EH (cell line): ENCODE data around the gene CNTFR.
A peak's percentile ranks its signal among the peaks of the same experiment; 100 is the strongest.

ENCODE experiments used
- DNase-seq: peaks from one replicate; pipeline ENCODE4 v3.0.0-alpha.2; 2015; ENCODE audit warnings: low read depth

CNTFR gene

DNA sequence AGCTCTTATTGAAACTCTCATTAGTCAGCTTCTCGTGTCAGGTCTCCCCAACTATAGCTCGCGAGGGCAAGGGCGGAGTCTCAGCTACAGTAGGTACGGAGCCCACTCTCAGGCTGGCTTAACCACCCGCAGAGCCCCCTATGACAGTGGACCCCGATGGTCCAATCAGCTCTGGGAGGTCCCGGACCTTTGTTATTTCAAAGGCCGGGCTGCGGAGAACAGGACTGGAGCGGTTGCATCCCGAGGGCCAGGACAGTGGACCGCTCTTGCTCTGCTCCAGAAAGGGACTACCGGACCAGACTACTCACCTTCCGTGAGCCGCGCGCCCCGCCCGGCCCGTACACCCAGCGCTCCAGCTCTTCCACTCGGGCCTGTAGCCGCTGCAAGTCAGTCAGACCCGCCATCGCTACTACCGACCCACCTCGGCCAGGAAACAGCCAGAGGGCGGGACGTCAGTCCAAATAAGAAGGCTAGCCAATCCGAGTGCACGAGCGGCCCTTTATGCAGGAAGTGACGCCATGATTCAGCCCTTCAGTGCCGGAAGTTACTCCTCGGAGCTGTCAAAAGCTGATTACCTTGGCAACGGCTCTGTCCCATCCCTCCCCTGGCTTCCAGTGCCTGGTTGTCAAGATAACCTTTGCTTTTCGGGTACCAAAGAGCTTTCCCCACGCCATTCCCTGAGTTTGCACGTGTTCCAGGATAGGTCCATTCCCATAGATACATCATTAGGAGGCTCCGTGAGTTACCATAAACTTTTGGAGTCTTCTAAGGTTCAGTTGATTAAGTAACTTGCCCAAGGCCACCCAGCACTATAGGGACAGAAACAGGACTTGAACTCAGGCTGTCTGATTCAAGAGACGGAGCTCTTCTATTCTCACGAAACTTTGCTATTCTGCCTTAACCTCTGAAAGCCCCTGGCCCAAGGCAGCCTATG, 30.8 kb upstream of the CNTFR start, which contains the start of gene DCTN3:
Gene DCTN3, minus strand, starts transcription at position 435 of the 934 bp plus-strand sequence. Its CDS starts 31 bp downstream, at position 404.
- peak; percentile 96 for DNase-seq

DNA sequence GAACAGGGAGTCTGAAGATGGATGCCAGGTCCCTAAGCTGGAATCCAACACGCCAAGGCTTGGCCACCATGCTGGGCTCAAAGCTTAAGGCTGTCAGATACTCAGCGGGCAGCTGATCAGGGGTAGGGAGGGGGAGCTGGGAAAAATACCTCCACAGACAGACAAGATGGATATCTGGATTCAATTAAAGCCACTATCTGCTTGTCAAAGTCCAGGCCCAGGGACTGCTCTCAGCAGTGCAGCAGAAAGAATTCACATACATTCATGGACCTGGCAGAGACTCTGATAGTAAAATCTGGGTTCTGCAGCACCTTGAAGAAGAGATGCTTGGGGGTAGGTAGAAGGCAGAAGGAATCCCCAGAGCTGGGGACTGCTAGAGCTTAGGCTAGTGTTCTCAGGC, 25.6 kb upstream of the CNTFR start:
- no peak for DNase-seq

DNA sequence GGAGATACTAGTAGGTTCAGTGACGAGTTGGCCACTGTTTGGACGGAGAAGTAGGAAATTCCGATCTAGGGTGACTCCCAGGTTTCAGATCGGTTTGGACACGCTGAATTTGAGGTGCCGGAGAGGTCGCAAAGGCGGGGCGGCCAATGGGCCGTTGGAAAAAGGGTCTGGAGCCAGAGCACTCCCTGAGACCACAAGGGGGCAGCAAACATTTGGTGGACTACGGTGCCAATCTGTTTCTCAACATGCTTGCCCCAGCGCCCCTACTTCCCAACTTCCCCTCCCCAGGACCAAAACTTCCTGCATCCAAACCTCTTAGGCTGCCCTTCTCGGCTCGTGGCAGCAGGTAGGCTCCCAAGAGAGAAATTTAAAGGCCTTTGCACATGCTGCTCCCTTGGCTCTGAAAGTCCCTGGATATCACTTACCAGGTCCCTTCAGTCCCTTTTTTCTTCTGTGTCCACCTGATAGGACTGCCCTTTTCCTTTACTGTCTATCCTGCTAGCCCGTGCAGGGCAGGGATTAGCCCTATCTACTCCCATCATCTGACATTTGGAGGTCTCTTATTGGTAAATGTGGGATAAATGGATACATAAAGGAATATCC, 23.4 kb upstream of the CNTFR start:
- peak; percentile 77 for DNase-seq

DNA sequence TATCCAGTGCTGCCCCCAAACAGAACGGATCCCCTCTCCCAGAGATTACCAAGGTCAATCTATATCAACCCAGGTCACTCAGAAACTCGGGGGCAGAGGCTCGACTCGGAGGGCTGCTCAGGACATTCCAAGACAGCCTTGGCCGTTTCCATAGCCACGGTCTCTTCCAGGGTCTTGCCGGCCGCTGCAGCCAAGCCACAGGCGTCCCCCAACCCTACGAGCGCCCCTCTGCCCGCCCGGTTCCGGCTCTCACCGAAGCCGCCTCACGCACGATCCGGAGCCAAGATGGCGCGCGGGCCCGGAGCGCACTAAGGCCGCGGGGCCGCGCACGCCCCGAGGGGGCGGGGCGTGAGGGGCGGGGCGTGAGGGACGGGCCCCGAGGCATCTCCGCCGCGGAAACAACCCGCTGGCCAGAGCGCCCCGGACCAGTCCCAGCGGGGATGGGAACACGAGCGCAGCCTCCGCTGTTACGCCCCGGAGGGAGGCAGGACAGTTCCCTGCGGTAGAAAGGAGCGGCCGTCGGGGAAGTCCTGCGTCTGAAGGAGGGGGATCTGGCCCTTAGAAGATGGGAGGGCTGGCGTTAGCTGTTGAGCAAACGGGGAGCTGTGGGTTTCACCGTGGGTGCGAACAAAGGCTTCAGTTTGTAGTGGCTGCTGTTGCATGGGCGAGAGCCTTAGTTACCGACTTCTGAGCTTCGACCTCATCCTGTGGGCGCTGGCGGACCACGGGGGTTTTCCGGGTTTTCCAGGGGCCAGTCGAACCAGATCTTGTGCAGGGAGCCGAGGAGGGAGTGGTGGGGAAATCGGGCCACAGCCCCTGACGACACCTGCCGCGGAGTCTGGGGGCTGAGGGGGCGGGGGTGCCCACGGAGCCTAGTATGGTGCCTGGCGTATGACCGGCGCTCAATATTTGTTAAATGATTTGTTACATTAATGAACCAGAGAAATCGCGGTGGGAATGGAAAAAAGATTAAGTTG, 22.6 kb upstream of the CNTFR start, which contains the start of gene RPP25L:
Gene RPP25L, minus strand, starts transcription at position 287 of the 977 bp plus-strand sequence. CDS start 801 bp downstream, outside the sequence.
- DNase-seq: peak; percentile 88

DNA sequence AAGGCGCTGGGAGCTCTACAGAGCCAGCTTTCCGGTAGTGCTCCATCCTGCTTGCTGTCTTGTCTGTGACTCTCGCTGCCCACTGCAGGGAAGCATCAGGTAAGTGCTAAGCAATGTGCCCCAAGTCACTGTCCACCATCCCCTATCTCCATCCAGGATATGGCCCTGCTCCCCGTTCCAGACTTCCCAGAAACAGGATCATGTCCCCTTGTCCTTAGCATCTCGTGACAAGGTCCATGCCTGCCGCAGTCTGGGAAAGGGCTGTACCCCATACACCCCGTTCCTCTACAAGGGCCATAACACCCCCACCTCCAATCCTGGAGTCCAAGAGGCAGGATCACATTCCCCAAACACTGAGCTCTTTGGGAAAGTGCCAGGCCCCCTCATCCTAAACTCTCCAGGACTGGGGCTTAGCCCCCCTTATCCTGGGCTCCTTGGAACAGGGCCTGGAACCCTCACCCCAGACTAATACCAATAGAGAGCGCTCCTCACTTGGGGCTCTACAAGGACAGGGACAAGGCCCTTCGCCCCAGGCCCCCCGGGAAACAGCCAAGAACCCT, 21.8 kb upstream of the CNTFR start:
- peak; percentile 12 for DNase-seq

DNA sequence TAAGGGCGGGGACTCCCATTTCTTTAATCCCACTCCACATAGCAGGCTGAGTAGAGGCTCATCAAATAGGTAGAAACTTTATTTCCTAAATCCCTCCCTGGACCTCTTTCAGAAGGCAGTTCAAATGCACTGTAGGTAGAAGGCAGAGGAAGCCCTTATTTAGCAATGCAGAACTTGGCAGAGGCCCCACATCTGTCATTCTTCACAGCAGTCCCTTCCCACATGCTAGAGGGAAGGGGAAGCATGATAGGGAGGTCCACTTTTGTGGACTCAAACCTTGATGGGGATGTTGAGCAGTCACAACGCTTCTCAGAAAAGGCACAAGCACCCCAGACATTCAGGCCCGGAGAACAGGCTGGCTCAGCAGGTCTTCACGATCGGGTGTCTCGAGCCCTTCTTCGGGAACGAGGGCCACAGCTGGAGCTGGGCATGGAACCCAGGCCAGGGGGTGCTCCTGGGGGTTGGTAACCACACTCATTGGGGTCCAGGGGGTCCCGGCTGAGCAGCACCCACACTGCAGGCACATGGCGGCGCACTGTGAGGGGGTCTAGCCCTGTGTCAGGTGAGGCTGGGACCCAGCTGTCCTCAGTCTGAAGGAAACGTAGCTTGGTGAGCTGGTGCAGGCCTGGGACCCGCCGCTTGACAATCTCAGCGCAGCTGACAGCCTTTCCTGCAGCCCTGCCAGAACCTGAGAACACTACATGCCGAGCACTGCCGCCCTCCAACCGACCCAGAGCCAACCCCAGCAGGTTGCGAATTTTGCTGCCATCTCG, 21.1 kb upstream of the CNTFR start:
- DNase-seq: no peak

DNA sequence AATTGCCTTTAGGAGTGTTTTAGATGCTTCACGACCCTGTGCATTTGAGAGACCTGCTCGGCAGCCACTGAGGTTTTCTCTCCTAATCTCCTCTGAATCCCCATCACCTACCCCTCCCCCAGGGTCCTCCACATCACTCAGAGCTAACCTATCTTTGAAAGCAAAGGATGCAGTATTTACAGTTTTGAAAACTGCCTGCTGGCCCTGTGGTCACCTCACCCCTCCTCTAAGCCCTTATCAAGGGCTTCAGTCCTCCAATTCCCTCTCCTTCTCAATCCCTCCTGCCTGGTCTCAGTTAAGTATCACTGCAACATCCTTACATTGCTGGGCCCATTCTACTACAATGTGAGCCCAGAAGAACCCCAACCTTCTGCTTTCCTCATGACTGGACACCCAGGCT, 17.8 kb upstream of the CNTFR start:
- DNase-seq: no peak

DNA sequence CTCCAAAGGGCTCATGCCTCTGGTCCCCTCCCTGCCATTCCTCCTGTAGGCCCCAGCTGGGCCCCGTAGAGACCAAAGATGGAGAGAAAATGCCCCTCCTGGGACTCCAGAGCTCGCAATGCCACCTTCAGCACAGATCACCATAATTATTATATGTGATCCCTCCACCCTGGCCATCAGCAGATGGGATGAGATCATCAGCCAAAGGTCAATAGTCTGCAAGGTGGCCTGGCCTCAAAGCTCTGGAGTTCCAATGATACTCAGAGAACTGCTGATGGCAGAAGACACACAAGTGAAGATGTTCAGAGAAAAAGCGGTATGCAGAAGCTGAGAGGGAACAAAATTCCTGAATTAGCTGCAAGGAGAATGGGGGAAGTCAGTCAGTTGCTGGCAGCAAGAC, 17.4 kb upstream of the CNTFR start:
- no peak for DNase-seq

DNA sequence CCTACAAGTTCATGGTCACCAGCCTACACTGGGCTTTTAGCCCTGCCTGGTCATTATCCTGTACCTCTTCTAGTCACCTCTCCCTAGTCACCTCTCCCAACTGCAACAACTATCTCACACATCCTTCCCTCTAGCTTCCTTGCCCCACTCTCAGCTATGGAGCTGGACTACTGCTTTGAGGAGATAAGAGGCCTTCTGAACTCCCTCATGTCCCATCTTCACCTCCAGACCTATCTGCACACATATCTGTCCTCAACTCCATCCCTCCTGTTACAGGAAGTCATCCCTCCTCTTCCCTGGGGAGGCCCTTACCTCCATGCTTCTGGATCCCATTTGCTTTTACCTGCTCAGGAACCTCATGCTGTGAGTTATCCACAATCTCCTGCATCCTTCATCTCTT, 16.7 kb upstream of the CNTFR start:
- no peak for DNase-seq

DNA sequence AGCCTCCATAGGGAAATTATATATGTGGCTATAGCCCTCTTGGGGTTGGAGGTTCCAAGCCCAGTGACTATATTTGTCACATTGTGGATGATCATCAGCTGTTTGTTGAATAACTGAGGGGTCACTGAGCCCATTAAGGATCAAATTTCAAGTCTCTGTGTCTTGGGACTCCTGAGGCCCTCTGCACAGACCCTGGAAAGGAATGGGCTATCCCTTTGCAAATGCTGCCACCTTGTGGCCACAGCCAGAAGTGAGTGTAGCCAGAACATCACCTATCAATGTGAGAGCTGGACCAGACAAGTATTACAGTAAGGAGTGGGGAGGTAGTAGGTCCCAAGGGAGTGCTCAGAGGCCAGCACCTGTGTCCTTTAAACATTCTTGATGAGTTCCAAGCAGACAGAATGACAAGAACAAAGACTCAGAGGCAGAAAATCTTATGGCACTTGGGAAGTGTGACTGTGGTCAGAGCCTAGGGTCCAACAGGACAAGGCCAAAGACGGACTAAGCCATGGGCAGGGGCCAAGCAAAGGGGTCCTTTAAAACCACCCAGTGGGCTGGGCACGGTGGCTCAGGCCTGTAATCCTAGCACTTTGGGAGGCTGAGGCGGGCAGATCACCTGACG, 14.2 kb upstream of the CNTFR start:
- DNase-seq: peak; percentile 75

DNA sequence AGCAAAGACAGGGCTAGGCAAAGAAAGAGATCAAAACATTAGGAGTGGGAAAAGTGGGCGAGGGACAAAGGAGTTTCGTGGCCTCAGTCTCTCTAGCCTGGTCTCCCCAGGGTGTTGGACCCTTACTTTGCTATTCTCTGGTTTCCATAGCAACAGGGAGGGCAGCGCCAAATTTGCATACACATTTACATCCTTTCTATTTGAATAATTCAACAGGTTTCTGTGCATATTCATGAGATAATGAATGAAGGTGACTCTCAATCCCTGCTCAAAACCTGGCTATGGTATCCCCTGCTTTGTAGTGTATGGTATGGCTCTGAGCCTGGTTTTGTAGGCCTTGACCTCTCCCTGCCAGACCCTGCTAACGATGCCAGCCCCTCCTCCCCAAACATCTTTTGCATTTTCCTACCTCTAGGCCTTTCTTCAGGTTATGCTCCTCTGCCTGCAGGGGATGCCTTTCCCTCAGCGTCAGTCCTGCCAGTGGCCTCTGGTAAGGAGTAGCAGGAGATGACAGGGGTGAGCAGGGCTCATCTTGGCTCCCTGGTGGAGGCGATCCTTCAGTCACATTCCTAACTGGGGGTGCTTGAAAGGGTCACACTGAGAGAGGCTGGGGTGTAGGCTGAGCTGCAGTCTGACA, 12.5 kb upstream of the CNTFR start:
- no peak for DNase-seq

DNA sequence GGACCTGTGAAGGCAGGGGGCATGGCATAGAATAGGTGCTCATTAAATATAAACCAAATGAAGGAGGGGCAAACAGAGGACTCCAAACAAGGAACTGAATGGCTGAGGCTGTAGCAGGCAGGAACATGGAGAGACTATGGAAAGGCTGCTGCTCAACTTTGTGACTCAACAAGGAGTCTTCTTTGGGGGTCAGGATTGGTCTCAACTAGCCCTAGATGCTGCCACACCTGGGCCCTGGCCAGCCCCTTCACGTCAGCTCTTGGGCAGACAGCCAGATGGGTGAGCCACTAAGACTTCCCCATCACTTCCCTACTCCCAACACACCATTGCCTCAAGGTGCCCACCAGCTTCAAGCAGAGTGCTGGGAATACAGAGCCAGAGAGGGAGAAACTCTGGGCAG, 11.4 kb upstream of the CNTFR start:
- DNase-seq: no peak

DNA sequence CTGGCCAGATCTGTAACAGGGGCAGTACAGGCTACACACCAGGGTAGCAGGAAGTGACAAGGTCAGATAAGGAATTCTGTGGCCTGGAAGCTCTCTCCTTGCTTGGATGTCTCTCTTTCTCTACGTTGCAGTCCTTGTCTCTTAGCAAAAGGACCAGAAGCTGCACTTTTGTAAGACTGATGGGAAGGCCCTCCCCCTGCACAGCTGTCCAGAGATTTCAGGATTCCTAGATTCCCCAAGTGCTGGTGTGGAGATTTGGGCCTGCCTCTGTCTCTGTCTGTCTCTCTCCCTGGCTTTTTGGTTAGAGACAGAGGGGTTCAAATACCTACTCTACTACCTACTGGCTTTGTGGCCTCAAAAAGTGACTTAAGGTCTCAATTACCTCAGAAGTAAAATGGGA, 10.0 kb upstream of the CNTFR start:
- no peak for DNase-seq

DNA sequence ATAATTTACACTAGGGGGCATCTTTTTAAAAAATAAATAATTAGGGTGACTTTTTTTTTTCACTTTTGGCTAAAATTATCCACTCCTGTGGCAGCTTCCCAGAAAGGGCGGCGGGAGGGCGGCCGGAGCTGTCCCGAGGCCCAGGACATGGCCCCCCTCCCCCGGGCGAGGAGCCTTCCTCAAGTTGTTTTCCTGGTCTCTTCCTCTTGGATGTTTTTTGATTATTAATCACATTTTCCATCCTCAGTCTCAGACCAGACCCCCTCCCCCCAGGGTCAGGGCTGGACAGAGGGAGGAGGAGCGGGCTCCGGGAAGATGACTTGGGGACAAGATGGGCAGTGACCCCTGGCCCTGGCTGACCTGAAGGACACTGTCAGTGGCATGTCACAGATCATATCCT, 4.7 kb upstream of the CNTFR start:
- DNase-seq: no peak

DNA sequence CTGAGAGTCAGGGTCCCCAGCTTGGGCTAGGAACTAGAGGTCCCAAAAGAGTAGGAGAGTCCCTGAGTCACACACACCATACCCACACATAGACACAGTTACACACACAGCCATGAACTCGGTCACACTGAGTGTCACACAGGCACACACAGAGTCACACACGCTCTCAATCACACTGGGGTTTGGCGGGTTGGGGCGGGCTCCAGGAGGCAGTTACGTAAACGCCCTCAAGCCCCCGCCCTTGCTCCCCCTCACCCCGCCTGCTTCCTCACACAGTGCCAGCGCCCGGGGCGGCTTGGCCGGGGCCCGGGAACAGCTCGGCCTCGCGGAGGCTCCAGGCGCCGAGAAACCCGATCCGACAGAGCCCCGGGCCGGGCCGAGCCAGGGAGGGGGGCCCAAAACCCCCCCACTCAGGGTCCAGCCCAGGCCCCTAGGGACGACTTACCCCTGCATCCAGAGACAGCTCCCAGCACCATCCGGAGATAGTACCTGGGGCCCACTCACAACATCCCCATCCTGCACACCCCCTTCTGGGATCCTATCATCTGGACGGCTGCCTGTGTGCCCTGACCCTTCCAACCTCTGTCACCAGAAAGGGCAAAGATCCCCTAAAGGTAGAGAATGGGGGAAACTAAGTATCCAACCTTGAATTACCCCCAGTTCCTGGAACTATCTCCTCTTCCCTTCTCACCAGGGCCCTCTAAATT, 3.5 kb upstream of the CNTFR start:
- peak; percentile 35 for DNase-seq

DNA sequence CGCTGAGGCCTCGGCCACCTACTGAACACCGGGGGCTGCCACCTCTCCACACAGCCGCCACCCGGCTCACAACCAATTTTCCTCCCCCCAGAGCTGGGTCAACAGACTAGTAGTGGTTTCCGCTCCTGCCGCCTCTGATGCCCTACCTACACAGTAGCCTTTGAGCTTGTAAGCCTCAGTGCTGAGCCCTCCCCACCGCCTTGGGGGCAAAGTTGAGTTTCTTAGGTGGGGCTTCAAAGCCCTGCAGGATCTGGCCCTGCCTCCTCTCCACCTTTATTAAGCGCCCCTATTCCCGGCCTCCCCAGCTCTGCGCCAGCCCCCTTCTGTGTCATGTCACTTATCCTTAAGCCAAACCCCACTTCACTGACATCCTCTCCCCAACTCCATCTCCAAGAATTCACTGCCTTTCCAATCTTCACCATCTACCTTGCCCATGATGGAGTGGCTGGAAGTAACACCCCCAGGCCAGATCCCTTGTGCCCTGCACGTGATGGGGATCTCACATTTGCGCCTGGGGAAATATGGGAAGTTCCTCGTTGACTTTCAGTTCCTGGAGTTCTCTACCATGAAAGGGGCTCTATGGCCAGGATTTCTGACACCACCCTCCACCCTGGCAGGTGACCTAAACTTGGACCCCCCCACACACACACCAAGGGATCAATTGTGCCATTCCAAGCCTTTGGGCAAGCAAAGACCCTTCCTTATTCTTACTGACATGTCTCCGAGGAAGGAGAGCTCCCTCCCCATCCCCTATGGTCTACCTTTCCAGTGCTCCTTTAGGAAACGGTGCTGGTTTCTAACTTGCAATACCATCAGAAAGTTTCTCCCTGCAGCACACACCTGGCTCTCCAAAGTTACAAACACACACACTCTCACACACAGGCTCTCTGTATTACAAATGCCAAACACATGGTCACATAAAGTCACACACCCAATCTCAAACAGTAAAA, 2.7 kb upstream of the CNTFR start:
- no peak for DNase-seq

DNA sequence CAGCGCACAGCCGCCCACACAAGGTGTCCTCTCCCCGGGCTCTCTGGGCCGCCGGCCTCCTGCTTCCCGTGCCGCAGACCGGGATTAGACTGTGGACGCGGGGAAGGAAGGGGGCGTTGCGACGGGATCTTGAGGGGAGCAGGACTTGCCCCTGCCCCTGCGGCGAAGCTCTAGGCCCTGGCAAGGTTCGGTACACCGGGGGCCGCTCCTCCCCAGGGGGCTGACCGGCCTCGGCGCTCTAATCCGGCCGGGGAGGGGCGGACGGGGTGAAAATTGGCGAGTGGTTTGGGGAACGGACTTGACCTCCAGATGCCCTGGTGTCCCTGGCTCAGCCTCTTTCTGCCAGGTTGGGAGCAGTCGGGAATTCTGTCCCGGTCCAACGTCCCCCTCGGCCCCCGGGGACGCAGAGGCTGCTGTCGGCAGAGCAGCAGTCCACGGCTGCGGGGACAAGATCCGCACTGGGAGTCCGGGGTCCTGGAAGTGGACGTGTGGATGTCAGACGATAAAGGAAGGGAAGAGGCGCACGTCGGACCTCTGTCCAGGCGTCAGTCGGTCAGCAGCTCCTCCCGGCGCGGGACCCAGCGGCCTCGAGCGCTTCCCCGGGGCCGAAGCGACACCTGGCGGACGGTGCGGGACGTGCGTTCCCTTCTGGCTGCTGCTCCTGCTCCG, 1.9 kb upstream of the CNTFR start:
- DNase-seq: peak; percentile 74
